ENCODE data around the gene SEPSECS. TPM values are rescaled to one million over a fixed set of nuclear protein-coding genes. Genes with fewer than 3 reads are reported as not detected.

SEPSECS gene
- polyA plus RNA-seq, 3 donors, result 0.65 to 5.8 (median 2.1) TPM

- no peaks in the 10 kb centered on the region for H3K36me3 ChIP-seq (replicated peaks in 1 of 2; ENCODE audit: control insufficient read depth in 1 of 2, insufficient read depth in 2 of 2, low read length in 2 of 2)
- H3K4me3 ChIP-seq (replicated peaks in 1 of 3; ENCODE audit: low read depth in 2 of 3, low read length in 3 of 3), result no peak overlapping the region
- no peak overlapping the region for H3K4me2 ChIP-seq (replicated peaks; ENCODE audit: extremely low read depth, low read length, poor library complexity, severe bottlenecking)
- H3K4me3 Mint-ChIP-seq, result no peak overlapping the region
- no peaks in the 10 kb centered on the region for H3K79me2 ChIP-seq (ENCODE audit: insufficient read depth, low read length)
- H3K4me1 ChIP-seq (ENCODE audit: control insufficient read depth in 1 of 2, insufficient read depth in 2 of 2, low read length in 2 of 2), result no peaks in the 10 kb centered on the region
- intact Hi-C loops (cut with micrococcal nuclease), result no loop called here
- H3K9me3 Mint-ChIP-seq, result peaks cover 0 to 4% (median 0%) of the 10 kb centered on the region in 7 donors
- H3K9me3 ChIP-seq (replicated peaks in 1 of 2; ENCODE audit: control insufficient read depth in 1 of 2, insufficient read depth in 1 of 2, low read length in 2 of 2), result no peaks in the 10 kb centered on the region
- no peak overlapping the region for H3K27ac Mint-ChIP-seq
- TF ChIP-seq, protein P1, sequence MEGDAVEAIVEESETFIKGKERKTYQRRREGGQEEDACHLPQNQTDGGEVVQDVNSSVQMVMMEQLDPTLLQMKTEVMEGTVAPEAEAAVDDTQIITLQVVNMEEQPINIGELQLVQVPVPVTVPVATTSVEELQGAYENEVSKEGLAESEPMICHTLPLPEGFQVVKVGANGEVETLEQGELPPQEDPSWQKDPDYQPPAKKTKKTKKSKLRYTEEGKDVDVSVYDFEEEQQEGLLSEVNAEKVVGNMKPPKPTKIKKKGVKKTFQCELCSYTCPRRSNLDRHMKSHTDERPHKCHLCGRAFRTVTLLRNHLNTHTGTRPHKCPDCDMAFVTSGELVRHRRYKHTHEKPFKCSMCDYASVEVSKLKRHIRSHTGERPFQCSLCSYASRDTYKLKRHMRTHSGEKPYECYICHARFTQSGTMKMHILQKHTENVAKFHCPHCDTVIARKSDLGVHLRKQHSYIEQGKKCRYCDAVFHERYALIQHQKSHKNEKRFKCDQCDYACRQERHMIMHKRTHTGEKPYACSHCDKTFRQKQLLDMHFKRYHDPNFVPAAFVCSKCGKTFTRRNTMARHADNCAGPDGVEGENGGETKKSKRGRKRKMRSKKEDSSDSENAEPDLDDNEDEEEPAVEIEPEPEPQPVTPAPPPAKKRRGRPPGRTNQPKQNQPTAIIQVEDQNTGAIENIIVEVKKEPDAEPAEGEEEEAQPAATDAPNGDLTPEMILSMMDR (IDR thresholded peaks at IDR 0.05), result no peak
- H3K36me3 Mint-ChIP-seq, result no peaks in the 10 kb centered on the region
- H3K27ac ChIP-seq (ENCODE audit: low read depth in 1 of 2, low read length in 2 of 2), result no peak overlapping the region
- no peaks in the 10 kb centered on the region for H3K27me3 ChIP-seq (ENCODE audit: control insufficient read depth in 2 of 2, insufficient read depth in 2 of 2, low read length in 2 of 2)
- peaks cover 2 to 9% (median 4%) of the 10 kb centered on the region in 3 donors for H3K27me3 Mint-ChIP-seq (ENCODE audit: low read depth in 3 of 3)
- no peak for DNase-seq
- H4K20me1 ChIP-seq (ENCODE audit: insufficient read depth, low read length), result no peaks in the 10 kb centered on the region
- no peak overlapping the region for H2AFZ ChIP-seq (ENCODE audit: insufficient read depth, low read depth, low read length, poor library complexity, severe bottlenecking)
- H3K9ac ChIP-seq (ENCODE audit: insufficient read depth, low read length, poor library complexity, severe bottlenecking), result no peak overlapping the region
- H3K4me1 Mint-ChIP-seq, result no peaks in the 10 kb centered on the region
- 95% methylated on average over 4 of the region's 7 CpGs for WGBS (ENCODE audit: insufficient coverage)
Observed at GRCh38 chr4:25081866-25082471, 78.3 kb downstream of the SEPSECS start.

- Mint-ChIP-seq H3K36me3 (no peaks in the 10 kb centered on the region), H3K4me3 (no peak overlapping the region), H3K27ac (no peak overlapping the region), H3K27me3 (ENCODE audit: low read depth in 3 of 3) (peaks cover under 1 to 5% (median 3%) of the 10 kb centered on the region in 3 donors), H3K4me1 (no peaks in the 10 kb centered on the region), H3K9me3 (peaks cover 0 to 4% (median 0%) of the 10 kb centered on the region in 7 donors)
- no peaks in the 10 kb centered on the region for H3K9me3 ChIP-seq (replicated peaks in 1 of 2; ENCODE audit: control insufficient read depth in 1 of 2, insufficient read depth in 1 of 2, low read length in 2 of 2)
- no peak overlapping the region for H3K4me3 ChIP-seq (replicated peaks in 1 of 3; ENCODE audit: low read depth in 2 of 3, low read length in 3 of 3)
- H3K9ac ChIP-seq (ENCODE audit: insufficient read depth, low read length, poor library complexity, severe bottlenecking), result no peak overlapping the region
- H3K36me3 ChIP-seq (replicated peaks in 1 of 2; ENCODE audit: control insufficient read depth in 1 of 2, insufficient read depth in 2 of 2, low read length in 2 of 2), result no peaks in the 10 kb centered on the region
- no peak for DNase-seq
- intact Hi-C loops (cut with micrococcal nuclease), result no loop called here
- WGBS (ENCODE audit: insufficient coverage), result no CpG with 5 or more reads among the region's 1 CpG
- H3K27me3 ChIP-seq (ENCODE audit: control insufficient read depth in 2 of 2, insufficient read depth in 2 of 2, low read length in 2 of 2), result no peaks in the 10 kb centered on the region
- no peaks in the 10 kb centered on the region for H3K4me1 ChIP-seq (ENCODE audit: control insufficient read depth in 1 of 2, insufficient read depth in 2 of 2, low read length in 2 of 2)
- no peaks in the 10 kb centered on the region for H3K79me2 ChIP-seq (ENCODE audit: insufficient read depth, low read length)
- no peak overlapping the region for H2AFZ ChIP-seq (ENCODE audit: insufficient read depth, low read depth, low read length, poor library complexity, severe bottlenecking)
- H3K27ac ChIP-seq (ENCODE audit: low read depth in 1 of 2, low read length in 2 of 2), result no peak overlapping the region
- H3K4me2 ChIP-seq (replicated peaks; ENCODE audit: extremely low read depth, low read length, poor library complexity, severe bottlenecking), result no peak overlapping the region
- no peaks in the 10 kb centered on the region for H4K20me1 ChIP-seq (ENCODE audit: insufficient read depth, low read length)
- TF ChIP-seq, protein P1 (IDR thresholded peaks at IDR 0.05), result no peak
Observed at GRCh38 chr4:25080571-25080970, 79.7 kb downstream of the SEPSECS start.

Measured in CD14-positive monocyte (primary cell).